Cardiac muscle cell (in vitro differentiated cells and primary cell): ENCODE measurements around the gene FAM131C. TPM values are rescaled to one million over a fixed set of nuclear protein-coding genes. Genes with fewer than 3 reads are reported as not detected.

Experiments used
- DNase-seq, 2 donors: peaks; one replicate each; pipeline versions ENCODE4 v3.0.0 to v3.0.0-alpha.2; 2010 to 2017; ENCODE audit warnings: low read depth in 1 of 2, low spot score in 1 of 2
- H3K27ac ChIP-seq: fragments of 200-600 bp; sonication (generic); 2 replicates; pipeline ENCODE4 v1.5.1; 2016
- H3K27me3 ChIP-seq: fragments of 200-600 bp; sonication (generic); 2 replicates; pipeline ENCODE4 v1.6.0; 2016; ENCODE audit warnings: control low read depth
- H3K36me3 ChIP-seq: fragments of 200-600 bp; sonication (generic); 2 replicates; pipeline ENCODE4 v1.5.1; 2016; ENCODE audit warnings: control low read depth
- H3K4me1 ChIP-seq: fragments of 200-600 bp; sonication (generic); 2 replicates; pipeline ENCODE4 v1.8.1; 2017; ENCODE audit warnings: low read depth, mild to moderate bottlenecking, mixed run types
- H3K4me3 ChIP-seq: fragments of 200-600 bp; sonication (generic); 2 replicates; pipeline ENCODE4 v1.5.1; 2016; ENCODE audit warnings: mild to moderate bottlenecking
- H3K9me3 ChIP-seq: fragments of 200-600 bp; sonication (generic); 2 replicates; pipeline ENCODE4 v1.5.1; 2017; ENCODE audit warnings: low read depth, mild to moderate bottlenecking, control low read depth
- polyA plus RNA-seq: library from polyadenylated mRNA; unstranded; fragments of >200 nt; fragmentation: Nextera tagmentation; extraction: Ambion mirVana; gene quantifications from 2 replicates; pipeline ENCODE4 v1.2.1, GENCODE V29; 2016
- total RNA-seq: library from RNA; depleted of rRNA; stranded (reverse); fragments of >200 nt; gene quantifications from 2 replicates; pipeline ENCODE4 v1.2.3, GENCODE V29; 2016
- TF ChIP-seq, protein P1 (sequence below): IDR thresholded peaks from 2 replicates; pipeline ENCODE4 v1.5.1; 2012; ENCODE audit warnings: low read depth, mild to moderate bottlenecking, low read length

The FAM131C gene
- total and polyA plus RNA-seq, 2 experiments from 2014 or later = 10.4 to 10.9 TPM

DNA sequence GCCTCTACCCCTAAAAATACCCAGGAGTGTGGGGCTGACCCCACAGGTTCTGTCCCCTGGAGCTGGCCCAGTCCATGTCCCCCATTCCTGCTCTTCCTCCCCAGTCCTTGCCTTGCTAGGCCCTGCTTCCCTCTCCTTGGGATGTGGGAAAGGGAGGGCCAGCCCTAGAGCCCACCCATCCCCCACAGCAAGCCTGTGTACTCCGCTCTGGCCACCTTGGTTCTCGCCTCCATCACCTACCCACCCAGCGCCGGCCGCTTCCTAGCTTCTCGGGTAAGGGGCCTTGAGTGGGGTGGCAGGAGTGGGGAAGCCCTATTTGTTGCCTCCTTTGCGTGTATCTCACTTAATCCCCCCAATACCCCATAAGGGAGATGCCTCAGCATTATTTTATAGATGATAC is 23.1 kb downstream of the FAM131C start:
- H3K4me3 ChIP-seq = no peak overlapping the region
- no peak for DNase-seq
- H3K27me3 ChIP-seq = no peaks in the 10 kb centered on the region
- no peak overlapping the region for H3K27ac ChIP-seq
- TF ChIP-seq, protein P1, sequence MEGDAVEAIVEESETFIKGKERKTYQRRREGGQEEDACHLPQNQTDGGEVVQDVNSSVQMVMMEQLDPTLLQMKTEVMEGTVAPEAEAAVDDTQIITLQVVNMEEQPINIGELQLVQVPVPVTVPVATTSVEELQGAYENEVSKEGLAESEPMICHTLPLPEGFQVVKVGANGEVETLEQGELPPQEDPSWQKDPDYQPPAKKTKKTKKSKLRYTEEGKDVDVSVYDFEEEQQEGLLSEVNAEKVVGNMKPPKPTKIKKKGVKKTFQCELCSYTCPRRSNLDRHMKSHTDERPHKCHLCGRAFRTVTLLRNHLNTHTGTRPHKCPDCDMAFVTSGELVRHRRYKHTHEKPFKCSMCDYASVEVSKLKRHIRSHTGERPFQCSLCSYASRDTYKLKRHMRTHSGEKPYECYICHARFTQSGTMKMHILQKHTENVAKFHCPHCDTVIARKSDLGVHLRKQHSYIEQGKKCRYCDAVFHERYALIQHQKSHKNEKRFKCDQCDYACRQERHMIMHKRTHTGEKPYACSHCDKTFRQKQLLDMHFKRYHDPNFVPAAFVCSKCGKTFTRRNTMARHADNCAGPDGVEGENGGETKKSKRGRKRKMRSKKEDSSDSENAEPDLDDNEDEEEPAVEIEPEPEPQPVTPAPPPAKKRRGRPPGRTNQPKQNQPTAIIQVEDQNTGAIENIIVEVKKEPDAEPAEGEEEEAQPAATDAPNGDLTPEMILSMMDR = no peak
- no peaks in the 10 kb centered on the region for H3K9me3 ChIP-seq
- no peaks in the 10 kb centered on the region for H3K36me3 ChIP-seq
- peaks cover 9% of the 10 kb centered on the region for H3K4me1 ChIP-seq

DNA sequence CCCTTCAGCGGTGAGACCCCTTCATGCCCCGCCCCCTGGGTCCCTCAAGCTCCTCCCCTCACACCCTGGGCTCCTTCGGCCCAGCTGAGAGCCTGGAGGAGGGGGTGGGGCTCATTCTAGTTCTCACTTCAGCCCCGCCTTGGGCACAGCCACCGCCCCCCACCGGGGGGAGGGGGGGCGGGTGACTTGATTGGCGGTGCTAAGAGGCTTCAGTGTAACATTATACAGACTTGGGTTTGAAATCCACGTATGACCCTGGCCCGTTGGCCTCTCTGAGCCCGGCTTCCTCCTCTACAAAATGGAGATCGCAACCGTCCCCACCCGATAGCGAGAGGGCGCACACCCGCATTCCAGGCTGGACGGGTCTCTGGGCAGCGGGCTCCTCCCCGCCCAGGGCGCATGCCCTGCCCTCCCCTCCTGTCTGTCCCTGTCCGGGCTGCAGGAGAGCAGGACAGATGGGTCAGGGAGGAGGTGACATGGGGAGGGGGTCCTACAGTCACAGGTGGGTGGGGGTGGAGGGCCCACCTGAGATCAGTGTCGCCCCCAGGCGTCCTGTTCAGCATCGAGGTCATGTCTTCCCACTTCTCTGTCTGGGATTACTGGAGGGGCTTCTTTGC is 24.8 kb downstream of the FAM131C start:
- no peaks in the 10 kb centered on the region for H3K36me3 ChIP-seq
- DNase-seq = peak; percentile 64 to 98
- H3K27ac ChIP-seq = peak overlapping the region; percentile 82
- TF ChIP-seq, protein P1 = peak; percentile 12
- no peaks in the 10 kb centered on the region for H3K27me3 ChIP-seq
- H3K4me1 ChIP-seq = peaks cover 9% of the 10 kb centered on the region
- no peaks in the 10 kb centered on the region for H3K9me3 ChIP-seq
- peak overlapping the region; percentile 27 for H3K4me3 ChIP-seq

DNA sequence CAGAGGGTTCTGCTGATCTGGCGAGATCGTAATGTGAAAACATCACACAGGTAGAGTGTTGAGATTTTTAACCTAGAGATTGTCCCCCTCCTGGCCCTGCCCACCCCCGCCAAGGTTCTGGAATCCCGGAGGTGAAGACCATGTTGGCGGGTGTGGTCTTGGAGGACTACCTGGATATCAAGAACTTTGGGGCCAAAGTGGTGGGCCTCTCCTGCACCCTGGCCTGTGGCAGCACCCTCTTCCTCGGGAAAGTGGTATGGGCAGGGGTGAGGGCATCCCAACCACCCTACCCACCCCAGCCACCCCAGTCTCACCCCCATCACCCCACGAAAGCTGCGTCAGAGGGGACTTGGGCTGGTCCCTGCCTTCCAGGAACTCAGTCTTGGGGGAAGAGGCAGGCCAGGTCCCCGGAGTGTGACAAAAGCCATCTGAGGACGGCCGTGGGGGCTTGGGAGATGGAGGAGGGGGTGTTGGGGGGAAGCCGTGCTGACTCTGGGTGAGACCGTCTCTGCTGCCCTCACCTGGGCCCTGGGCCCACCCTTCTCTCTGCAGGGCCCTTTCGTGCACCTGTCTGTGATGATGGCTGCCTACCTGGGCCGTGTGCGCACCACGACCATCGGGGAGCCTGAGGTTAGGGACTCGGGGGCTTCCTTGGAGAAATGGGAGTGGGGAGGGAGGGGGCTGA is 25.5 kb downstream of the FAM131C start:
- peaks cover 9% of the 10 kb centered on the region for H3K4me1 ChIP-seq
- H3K36me3 ChIP-seq = no peaks in the 10 kb centered on the region
- H3K4me3 ChIP-seq = no peak overlapping the region
- no peak for DNase-seq
- H3K9me3 ChIP-seq = no peaks in the 10 kb centered on the region
- H3K27ac ChIP-seq = no peak overlapping the region
- H3K27me3 ChIP-seq = no peaks in the 10 kb centered on the region
- TF ChIP-seq, protein P1 = no peak

DNA sequence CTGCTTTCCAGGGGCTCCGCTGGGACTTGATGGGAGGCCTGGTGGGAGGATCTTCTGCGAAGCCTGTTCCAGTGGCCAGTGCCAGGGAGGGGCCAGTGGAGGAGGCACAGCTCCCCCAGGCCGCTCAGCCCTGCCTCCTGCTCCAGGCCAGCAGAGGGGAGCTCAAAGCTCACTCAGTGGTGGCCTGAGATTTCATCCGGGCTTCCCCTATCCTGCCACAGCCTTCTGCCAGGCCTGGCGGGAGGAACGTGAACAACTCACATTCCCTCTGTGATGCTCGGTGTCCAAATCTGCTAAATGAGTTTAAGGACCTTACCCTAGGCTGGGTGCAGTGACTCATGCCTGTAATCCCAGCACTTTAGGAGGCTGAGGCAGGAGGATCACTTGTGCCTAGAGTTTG is 26.6 kb downstream of the FAM131C start:
- Histone ChIP-seq H3K4me3 (no peak overlapping the region), H3K9me3 (no peaks in the 10 kb centered on the region), H3K27me3 (no peaks in the 10 kb centered on the region), H3K36me3 (no peaks in the 10 kb centered on the region), H3K4me1 (peaks cover 9% of the 10 kb centered on the region), H3K27ac (no peak overlapping the region)
- TF ChIP-seq, protein P1 = no peak
- DNase-seq = peak in 1 of 2 donors; percentile 25

DNA sequence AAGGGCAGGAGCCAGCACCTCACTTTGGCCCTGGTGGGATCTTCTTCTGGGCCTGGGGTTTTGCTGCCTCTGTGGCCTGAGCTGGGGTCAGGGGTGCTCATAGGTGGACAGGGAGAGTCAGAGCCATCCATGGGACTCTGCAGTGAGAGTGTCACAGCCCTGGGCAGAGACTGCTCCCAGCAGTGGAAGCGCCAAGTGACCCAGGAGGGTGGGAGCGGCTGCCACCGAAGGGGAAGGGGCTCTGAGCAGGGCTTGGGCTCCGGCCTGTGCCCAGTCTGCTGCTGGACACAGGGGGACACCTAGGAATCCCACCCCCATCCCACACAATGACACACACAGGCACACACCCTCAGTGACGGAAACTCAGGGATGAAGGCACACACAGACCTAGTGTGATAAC is 29.5 kb downstream of the FAM131C start:
- Histone ChIP-seq H3K9me3 (no peaks in the 10 kb centered on the region), H3K36me3 (no peaks in the 10 kb centered on the region), H3K4me1 (no peaks in the 10 kb centered on the region), H3K4me3 (no peak overlapping the region), H3K27ac (no peak overlapping the region), H3K27me3 (no peaks in the 10 kb centered on the region)
- DNase-seq = no peak
- TF ChIP-seq, protein P1 = no peak
